Measurements from ENCODE around the gene TRIM33.

GRCh38 chr1:114468047-114468446, 43.0 kb downstream of the TRIM33 start:
- TF ChIP-seq POLR2AphosphoS5 (IDR thresholded peaks at IDR 0.05; ENCODE audit: insufficient read depth, low read depth, low read length) (no peak), EZH2 (IDR thresholded peaks at IDR 0.05; ENCODE audit: borderline replicate concordance, low read depth, low read length, severe bottlenecking) (no peak), CTCF (IDR thresholded peaks at IDR 0.05; ENCODE audit: extremely low read depth in 1 of 2, insufficient read depth in 1 of 2, low read depth in 1 of 2, low read length in 2 of 2) (no peak), GATA2 (IDR thresholded peaks at IDR 0.05; ENCODE audit: insufficient read depth, insufficient read length, low read depth, low read length) (no peak), POLR2A (IDR thresholded peaks at IDR 0.05; ENCODE audit: low read depth, low read length) (no peak), MAX (IDR thresholded peaks at IDR 0.05; ENCODE audit: insufficient read depth, insufficient read length) (no peak), JUN (IDR thresholded peaks at IDR 0.05; ENCODE audit: borderline replicate concordance, insufficient read depth, insufficient read length, low read depth) (no peak)

All from endothelial cell of umbilical vein (primary cell).